ENCODE data around the gene INPP5E. TPM values are rescaled to one million over a fixed set of nuclear protein-coding genes. Genes with fewer than 3 reads are reported as not detected.

INPP5E gene, protein sequence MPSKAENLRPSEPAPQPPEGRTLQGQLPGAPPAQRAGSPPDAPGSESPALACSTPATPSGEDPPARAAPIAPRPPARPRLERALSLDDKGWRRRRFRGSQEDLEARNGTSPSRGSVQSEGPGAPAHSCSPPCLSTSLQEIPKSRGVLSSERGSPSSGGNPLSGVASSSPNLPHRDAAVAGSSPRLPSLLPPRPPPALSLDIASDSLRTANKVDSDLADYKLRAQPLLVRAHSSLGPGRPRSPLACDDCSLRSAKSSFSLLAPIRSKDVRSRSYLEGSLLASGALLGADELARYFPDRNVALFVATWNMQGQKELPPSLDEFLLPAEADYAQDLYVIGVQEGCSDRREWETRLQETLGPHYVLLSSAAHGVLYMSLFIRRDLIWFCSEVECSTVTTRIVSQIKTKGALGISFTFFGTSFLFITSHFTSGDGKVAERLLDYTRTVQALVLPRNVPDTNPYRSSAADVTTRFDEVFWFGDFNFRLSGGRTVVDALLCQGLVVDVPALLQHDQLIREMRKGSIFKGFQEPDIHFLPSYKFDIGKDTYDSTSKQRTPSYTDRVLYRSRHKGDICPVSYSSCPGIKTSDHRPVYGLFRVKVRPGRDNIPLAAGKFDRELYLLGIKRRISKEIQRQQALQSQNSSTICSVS
- total RNA-seq = 7.0 and 8.0 TPM in 2 replicates

DNA sequence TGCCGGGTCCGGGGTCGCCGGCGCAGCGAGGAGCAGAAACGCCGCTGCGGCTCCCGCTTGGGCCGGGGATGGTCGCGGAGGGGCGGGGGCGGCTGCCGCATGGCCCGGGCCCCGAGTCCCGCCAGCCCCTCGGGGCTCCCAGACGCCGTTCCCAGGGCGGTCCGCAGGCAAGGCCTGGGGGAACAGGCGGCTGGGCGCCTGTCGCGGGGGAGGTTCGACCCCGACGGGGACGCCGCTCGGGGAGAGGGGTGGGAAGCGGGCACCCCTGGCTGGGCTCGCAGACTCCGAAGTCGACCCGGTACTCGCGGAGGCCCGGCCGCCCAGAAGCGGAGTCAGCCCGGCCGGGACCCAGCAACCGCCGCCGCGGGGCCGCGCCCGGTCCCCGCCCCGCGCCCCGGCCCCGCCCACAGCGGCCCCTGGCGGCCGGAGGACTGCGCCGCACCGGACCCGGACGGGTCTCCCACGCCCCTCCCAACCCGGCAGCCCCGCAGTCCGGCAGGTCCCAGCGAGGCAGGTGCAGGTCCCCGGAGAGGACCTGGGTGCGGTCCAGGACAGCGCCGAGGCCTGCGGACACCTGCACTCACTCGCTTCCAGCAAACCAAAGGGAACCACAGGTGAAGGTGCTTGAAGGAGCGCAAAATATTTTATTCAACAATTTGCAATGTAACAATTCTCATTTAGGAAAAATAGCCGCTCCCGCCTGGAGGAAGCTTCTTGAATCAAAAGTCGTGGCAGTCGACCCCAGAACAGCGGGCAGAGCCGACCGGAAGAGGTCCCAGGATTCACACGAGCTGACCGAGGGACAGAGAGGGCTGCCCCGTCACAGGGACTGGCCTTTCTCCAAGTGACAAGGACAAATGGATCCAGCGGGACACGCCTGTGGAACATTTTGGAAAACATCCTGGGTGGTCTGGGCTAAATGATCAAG, at the start of gene INPP5E:
Gene INPP5E, minus strand, starts transcription at position 365 of the 928 bp plus-strand sequence. CDS start 426 bp downstream, outside the sequence.

DNA sequence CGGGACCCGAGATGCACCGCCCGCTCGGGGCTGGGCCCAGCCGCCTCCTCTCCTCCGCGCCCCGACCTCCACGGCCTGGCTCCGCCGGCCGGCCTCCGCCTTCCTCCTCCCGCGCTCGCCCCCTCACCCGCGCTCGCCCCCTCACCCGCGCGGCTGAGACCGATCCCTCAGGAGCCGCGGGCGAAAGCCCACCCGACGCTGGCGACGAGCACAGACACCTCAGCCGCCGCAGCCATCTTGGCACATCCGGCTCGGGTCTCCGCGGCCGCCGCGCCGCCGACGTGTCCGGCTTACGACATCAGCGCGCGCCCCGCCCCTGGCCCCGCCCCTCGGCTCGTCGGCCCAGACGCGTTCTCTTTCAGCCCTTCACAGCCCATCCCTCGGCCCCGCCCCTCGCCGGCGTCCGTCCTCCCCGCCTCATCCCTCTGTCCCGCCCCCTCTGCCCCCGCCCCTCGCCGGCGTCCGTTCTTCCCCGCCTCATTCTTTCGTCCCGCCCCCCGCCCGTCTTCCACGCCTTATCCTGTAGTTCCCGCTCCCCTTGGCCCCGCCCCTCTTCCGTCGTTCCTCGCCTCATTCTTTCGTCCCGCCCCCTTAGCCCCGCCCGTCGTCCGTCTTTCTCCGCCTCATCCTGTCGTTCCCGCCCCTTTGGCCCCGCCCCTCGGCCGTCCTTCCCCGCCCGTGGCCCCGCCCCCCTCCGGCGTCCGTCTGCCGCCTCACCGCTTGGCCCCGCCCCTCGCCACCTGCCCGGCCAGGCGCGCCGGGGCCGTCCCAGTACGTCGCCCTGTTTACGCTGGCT, 43.3 kb upstream of the INPP5E start, which contains the start of gene SEC16A:
Gene SEC16A, minus strand, starts transcription at position 248 of the 796 bp plus-strand sequence. CDS start 5,425 bp downstream, outside the sequence.

DNA sequence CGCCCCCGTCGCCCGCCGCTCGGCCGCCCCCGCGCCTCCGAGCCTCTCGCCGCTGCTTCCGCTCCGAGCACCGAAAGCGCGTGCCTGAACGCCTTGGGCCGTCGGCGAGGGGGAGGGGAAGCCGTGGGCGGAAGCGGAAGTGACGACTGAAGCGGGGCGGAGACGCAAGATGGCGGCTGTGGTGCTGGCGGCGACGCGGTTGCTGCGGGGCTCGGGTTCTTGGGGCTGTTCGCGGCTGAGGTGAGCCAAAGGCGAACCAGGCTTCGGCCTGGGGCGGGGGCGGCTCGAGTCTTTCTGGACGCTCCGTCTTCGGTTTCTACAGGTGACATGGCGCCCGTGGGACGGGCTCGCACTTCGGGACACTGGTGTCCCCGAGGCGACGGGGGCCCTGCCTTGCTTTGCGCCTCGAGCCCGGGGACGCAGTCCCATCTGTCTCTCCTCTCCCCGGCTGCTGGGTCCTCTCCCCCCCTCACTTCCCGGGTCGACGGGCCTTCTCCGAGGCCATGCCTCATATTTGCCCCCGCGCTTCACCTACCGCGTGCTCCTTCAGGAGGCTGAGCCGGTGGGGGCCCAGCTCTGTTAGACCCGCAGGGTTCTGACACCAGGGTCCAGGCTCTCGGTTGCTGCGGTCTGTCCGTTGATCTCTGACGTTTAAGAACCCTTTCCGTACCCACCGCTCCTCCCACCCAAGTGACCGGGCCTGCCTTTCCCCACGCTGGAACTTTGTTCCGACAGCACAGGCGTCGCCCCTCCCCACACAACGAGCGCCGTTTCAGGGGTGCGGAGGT, 29.0 kb downstream of the INPP5E start, which contains the start of the genes ENTR1 and PMPCA:
Gene ENTR1, minus strand, starts transcription at position 115 of the 788 bp plus-strand sequence. CDS start 217 bp downstream, outside the sequence.
Gene PMPCA, plus strand, starts transcription at position 159 of the 788 bp plus-strand sequence. Its CDS starts 11 bp downstream, at position 170.

DNA sequence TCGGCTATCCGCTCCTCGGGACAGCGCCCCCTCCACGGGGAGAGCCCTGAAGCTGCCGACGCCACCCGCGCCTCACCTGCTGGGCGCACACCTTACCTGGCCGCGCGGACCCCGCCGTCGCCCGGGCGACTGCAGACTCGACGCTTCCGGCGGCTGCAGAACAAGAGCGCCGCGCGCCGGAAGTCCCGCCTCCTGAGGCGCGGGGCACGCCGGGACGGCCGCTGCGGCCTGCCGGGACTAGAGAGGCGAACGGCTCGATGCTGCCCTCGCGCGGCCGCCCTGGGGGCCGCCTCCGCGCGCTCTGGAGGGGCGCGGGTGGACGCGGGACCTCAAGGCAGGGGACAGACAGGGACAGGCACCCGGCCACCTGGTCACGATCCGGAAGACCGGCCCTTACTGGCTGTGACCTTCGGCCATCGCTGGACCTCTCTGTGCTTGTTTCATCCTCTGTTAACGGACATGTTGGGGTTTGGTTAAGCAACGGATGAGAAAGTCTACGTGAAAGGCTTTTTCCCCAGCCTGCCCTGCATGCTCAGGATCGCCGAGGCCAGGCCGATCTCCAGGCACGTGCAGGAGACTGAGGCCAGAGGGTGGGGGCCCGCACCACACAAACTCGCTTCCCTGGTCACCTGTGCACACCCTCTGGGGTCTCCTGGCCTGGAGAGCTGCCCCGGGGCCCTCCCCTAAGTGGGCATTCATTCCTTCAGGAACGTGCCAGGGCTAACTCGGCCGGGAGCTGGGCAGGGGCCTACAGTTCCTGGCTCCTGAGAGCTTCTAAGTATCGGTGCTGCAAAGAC, 39.4 kb downstream of the INPP5E start, which contains the start of gene SNAPC4:
Gene SNAPC4, minus strand, starts transcription at position 133 of the 797 bp plus-strand sequence. CDS start 1,742 bp downstream, outside the sequence.

Other genes starting within 250 kb of the INPP5E start
- gene LHX3, start 234.7 kb downstream of the INPP5E start, total RNA-seq = not detected in 2 replicates
- 7.6 and 8.6 TPM in 2 replicates for gene QSOX2, start 194.0 kb downstream of the INPP5E start, total RNA-seq
- gene CCDC187, start 135.8 kb downstream of the INPP5E start, total RNA-seq = under 0.01 and 0.11 TPM in 2 replicates
- 36.5 and 44.3 TPM in 2 replicates for gene GPSM1, start 112.3 kb downstream of the INPP5E start, total RNA-seq
- gene DNLZ, start 76.1 kb downstream of the INPP5E start, total RNA-seq = 4.6 and 5.9 TPM in 2 replicates
- gene CARD9, start 66.2 kb downstream of the INPP5E start, total RNA-seq = 1.5 and 2.9 TPM in 2 replicates
- 5.7 and 7.2 TPM in 2 replicates for gene SNAPC4, start 39.7 kb downstream of the INPP5E start, total RNA-seq
- 20.8 and 22.6 TPM in 2 replicates for gene ENTR1, start 29.2 kb downstream of the INPP5E start, total RNA-seq
- 37.2 and 47.0 TPM in 2 replicates for gene PMPCA, start 29.2 kb downstream of the INPP5E start, total RNA-seq
- gene SEC16A, start 43.2 kb upstream of the INPP5E start, total RNA-seq = 36.2 and 37.5 TPM in 2 replicates
- gene NOTCH1, start 106.2 kb upstream of the INPP5E start, total RNA-seq = 11.3 and 11.6 TPM in 2 replicates
- gene EGFL7, start 223.1 kb upstream of the INPP5E start, total RNA-seq = 7.1 and 9.2 TPM in 2 replicates
- gene AGPAT2, start 247.6 kb upstream of the INPP5E start, total RNA-seq = 28.5 and 34.9 TPM in 2 replicates

Data from articular chondrocyte of knee joint (primary cell).